GM21723 (cell line): Measurements from ENCODE around the gene KRTCAP2.

ENCODE experiments used
- ATAC-seq: cut with Tn5 transposase; IDR thresholded peaks from one replicate; pipeline ENCODE4 v1.9.1; 2021; ENCODE audit warnings: mild to moderate bottlenecking, moderate library complexity; ENCODE audit not compliant: unreplicated experiment

The KRTCAP2 gene

DNA sequence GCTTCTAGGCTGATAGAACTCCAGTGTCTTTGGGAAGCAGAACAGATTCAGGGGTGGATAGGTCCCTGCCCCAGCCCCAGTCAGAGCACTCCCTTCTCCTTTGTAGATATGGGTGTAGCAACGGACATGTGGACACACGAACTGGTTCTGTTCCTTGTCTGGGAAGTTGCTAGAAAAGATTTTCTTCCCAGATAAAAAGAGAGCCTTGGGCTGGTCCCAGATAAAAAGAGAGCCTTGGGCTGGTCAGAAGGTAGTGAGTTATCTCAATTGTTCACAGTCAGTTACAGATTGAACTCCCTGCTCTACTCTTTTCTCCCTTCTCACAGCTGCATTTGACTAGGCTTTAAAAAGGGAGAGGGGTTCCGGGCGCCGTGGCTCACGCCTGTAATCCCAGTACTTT is 52.9 kb downstream of the KRTCAP2 start:
- ATAC-seq: no peak
